A549 (cell line): ENCODE results near the gene DTD2.

Source experiments
- CTCF ChIP-seq: fragments of >200 bp; sonication (Bioruptor Twin); formaldehyde crosslinking; IDR thresholded peaks from 3 replicates; pipeline ENCODE4 v1.5.1; 2016
- E2F6 ChIP-seq: IDR thresholded peaks from 2 replicates; pipeline ENCODE4 v1.6.1; 2012; ENCODE audit warnings: low read depth, borderline replicate concordance
- EP300 ChIP-seq, 2 experiments: fragments of >200 bp; sonication (Bioruptor Twin); formaldehyde crosslinking; IDR thresholded peaks; 2 replicates in 1 of 2; 3 replicates in 1 of 2; pipeline ENCODE4 v1.6.1; 2016 to 2017
- HDAC2 ChIP-seq: fragments of 200-600 bp; sonication (generic); IDR thresholded peaks from 2 replicates; pipeline ENCODE4 v1.6.1; 2016
- MAZ ChIP-seq: fragments of 150-350 bp; IDR thresholded peaks from 2 replicates; pipeline ENCODE4 v1.6.1; 2014; ENCODE audit warnings: antibody characterized with exemption, low read depth, low read length, borderline replicate concordance
- POLR2A ChIP-seq: IDR thresholded peaks from 2 replicates; pipeline ENCODE4 v1.6.1; 2012; ENCODE audit warnings: mild to moderate bottlenecking, low read length
- POLR2AphosphoS2 ChIP-seq: conservative IDR thresholded peaks from 2 replicates; pipeline ENCODE4 v1.6.1; 2012; ENCODE audit warnings: low read length, improper control_type of control experiment, inconsistent platforms
- SREBF2 ChIP-seq: fragments of 450-650 bp; IDR thresholded peaks from 2 replicates; pipeline ENCODE4 v1.6.1; 2014; ENCODE audit warnings: mild to moderate bottlenecking, moderate library complexity

GRCh38 chr14:31405106-31405505, 52.2 kb downstream of the DTD2 start:
- TF ChIP-seq CTCF (no peak), SREBF2 (no peak), EP300 (IDR thresholded peaks at IDR 0.05) (no peak), POLR2A (no peak), HDAC2 (no peak), MAZ (no peak), E2F6 (no peak), POLR2AphosphoS2 (no peak)
